ENCODE results near the gene MYH9.

DNA sequence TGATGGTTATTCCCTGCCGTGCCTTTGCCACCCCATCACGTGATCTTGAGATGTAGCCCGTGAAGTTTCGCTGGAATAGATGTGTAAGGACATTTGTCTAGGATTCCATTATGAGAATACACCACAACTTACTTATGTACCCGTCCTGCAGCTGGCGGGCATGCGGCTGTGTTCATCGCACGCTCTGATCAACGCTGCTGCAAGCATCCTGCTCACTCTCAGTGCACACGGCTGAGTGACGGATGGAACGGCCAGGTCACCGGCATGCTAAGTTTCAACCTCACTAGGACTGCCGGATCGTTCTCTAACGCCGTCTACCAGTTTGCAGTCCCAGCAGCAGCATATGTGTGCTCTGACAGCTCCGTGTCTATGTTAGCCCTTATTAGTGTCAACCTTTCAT is 90.2 kb downstream of the MYH9 start:
- TF ChIP-seq, protein P1, sequence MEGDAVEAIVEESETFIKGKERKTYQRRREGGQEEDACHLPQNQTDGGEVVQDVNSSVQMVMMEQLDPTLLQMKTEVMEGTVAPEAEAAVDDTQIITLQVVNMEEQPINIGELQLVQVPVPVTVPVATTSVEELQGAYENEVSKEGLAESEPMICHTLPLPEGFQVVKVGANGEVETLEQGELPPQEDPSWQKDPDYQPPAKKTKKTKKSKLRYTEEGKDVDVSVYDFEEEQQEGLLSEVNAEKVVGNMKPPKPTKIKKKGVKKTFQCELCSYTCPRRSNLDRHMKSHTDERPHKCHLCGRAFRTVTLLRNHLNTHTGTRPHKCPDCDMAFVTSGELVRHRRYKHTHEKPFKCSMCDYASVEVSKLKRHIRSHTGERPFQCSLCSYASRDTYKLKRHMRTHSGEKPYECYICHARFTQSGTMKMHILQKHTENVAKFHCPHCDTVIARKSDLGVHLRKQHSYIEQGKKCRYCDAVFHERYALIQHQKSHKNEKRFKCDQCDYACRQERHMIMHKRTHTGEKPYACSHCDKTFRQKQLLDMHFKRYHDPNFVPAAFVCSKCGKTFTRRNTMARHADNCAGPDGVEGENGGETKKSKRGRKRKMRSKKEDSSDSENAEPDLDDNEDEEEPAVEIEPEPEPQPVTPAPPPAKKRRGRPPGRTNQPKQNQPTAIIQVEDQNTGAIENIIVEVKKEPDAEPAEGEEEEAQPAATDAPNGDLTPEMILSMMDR (IDR thresholded peaks at IDR 0.05 in 8 of 11, conservative IDR thresholded peaks at IDR 0.05 in 3 of 11) = no peak
- TF ChIP-seq POLR2A (IDR thresholded peaks at IDR 0.05) = no peak

Measured in spleen (tissue), 7 donors.